Activated CD8-positive, alpha-beta memory T cell treated with anti-CD3 and anti-CD28 coated beads, Interleukin-2, amount 50 U/mL, for 48 hours (primary cell): Measurements from ENCODE around the gene THAP4.
A peak's percentile ranks its signal among the peaks of the same experiment; 100 is the strongest.
"Not testable (repeated sequence)": the region's sequence is repeated elsewhere in the genome, so short reads cannot be mapped to it uniquely, and the experiment has no call there.

Experiments
- DNase-seq: peaks from one replicate; pipeline ENCODE4 v3.0.0-alpha.2; 2020

The THAP4 gene

GRCh38 chr2:241609859-241610793 is 26.8 kb downstream of the THAP4 start:
- peak; percentile 95 for DNase-seq

DNA sequence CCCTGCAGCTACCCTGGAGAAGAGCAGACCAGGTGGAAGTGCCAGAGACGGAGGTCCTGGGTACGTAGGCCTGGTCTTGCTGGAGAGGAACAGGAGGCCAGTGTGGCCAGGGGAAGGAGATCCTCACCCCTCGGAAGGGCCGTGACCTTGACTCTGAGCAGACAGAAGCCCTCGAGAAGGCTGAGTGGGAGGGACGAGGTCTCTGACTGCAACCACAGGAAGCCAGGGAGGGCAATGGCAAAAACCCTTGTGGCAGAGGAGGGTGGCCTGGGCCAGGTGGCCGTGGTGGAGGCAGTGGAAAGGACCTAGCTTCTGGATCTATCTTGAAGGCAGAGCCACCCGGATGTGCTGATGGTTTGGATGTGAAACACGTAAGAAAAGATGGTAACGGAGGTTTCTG is 28.1 kb downstream of the THAP4 start:
- no peak for DNase-seq

- DNase-seq, result no peak
These were observed 29.6 kb downstream of the THAP4 start for GRCh38 chr2:241607162-241607885.

DNA sequence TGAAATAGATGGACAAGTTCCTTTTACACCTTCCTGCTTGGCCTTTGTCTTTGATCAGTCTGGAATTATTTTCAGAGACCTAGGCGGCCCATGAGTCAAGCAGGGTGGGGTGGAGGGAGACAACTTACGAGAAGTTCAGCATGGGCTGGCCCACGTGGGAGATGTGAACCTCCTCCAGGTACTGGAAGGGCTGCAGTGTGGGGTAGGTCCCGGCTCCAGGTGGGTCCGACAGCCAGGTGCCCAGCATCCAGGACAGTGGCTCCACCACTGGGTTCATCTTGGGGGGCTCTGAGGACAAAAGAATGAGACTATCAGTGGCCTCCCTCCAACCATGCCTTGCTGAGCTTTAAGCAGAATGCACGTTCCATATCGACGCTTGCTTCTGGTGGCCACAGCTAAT is 30.8 kb downstream of the THAP4 start:
- no peak for DNase-seq

- no peak for DNase-seq
These were observed 33.3 kb downstream of the THAP4 start for GRCh38 chr2:241603686-241604085.

GRCh38 chr2:241602720-241603119 is 34.2 kb downstream of the THAP4 start:
- no peak for DNase-seq

GRCh38 chr2:241601841-241602240 is 35.1 kb downstream of the THAP4 start:
- DNase-seq, result no peak

DNA sequence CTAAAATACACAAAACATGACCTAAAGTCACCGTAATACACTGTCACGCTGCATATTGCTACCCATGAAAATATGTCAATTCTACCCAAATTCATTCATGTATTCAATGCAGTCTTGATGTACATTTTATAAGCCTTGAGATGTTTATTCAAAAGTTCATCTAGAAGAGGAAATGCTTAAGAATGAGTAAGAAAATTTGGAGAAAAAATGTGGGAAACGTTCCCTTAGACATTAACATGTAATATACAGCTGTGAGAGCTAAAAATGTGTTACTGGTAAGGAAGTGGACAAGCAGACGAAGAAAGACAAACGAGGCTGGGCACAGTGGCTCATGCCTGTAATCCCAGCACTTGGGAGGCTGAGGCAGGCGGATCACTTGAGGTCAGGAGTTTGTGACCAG is 37.3 kb downstream of the THAP4 start:
- DNase-seq, result no peak

DNA sequence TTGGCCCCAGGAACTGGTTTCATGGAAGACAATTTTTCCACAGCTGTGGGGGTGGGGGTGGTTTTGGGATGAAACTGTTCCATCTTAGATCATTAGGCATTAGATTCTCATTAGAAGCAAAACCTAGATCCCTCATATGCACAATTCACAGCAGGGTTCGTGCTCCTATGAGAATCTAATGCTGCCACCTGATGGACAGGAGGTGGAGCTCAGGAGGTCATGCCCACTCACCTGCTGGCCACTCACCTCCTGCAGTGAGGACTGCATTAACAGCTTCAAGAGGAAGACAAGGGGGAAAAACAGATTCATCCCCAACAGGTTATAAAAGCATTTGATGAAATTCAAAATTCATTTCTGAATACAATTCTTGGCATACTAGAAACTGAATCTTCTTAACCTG is 38.5 kb downstream of the THAP4 start:
- no peak for DNase-seq

DNA sequence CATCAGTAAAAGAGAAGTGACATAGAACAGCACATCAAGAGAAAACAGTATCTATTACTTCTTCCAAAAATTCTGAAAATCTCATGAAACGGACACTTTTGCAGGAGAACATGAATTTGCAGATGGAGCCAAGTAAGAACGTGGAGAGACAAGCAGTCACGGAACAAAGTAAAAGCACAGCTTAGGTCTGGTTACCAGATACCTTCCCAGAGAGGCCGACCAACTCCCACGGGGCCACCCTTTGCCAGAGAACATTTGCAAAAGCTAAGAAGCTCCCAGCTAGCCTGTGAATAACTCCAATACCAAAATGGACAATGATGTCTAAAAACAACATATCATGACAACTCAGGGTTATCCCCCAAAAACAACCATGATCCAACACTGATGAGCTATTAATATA is 38.9 kb downstream of the THAP4 start:
- DNase-seq, result no peak

DNA sequence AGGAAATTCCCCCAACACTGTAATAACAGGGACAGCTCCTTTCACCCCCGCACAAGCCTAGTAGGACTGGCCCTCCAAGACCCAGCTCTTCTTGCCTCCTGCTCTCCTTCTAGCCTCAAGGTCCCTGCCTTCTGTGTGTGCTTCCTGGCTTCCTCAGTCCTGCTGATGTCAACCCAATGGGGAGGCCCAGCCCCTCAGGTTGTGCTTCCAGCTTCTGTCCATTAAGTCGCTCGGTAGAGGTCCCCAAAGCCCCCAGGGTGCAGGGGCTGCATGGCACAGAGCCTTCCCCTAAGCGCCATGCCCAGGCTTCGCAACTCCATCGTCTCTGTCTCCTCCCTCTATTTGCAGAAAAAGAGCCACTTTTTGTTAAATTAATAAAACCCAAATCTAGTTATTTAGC is 39.4 kb downstream of the THAP4 start:
- DNase-seq, result no peak

GRCh38 chr2:241595600-241596140 is 41.3 kb downstream of the THAP4 start:
- DNase-seq, result no peak

- no peak for DNase-seq
These were observed 43.7 kb downstream of the THAP4 start for GRCh38 chr2:241593271-241593670.

- no peak for DNase-seq
These were observed 44.7 kb downstream of the THAP4 start for GRCh38 chr2:241592126-241592845.

DNA sequence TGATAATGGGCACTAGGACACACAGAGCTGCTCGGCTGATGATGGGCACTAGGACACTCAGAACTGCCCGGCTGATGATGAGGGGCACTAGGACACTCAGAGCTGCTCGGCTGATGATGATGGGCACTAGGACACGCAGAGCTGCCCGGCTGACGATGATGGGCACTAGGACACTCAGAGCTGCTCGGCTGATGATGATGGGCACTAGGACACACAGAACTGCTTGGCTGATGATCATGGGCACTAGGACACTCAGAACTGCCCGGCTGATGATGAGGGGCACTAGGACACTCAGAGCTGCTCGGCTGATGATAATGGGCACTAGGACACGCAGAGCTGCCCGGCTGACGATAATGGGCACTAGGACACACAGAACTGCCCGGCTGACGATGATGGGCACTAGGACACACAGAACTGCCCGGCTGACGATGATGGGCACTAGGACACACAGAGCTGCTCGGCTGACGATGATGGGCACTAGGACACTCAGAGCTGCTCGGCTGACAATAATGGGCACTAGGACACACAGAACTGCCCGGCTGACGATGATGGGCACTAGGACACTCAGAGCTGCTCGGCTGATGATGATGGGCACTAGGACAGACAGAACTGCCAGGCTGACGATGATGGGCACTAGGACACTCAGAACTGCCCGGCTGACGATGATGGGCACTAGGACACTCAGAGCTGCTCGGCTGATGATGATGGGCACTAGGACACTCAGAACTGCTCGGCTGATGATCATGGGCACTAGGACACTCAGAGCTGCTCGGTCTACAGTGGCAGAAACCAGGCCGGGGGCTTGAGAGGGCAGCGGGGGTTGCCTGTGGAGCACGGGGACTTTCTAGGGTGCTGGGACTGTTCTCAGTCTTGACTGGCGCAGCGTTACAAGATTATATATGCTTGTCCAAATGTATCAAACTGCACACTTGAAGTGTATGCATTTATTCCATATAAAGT is 46.2 kb downstream of the THAP4 start:
- not testable (repeated sequence) for DNase-seq

DNA sequence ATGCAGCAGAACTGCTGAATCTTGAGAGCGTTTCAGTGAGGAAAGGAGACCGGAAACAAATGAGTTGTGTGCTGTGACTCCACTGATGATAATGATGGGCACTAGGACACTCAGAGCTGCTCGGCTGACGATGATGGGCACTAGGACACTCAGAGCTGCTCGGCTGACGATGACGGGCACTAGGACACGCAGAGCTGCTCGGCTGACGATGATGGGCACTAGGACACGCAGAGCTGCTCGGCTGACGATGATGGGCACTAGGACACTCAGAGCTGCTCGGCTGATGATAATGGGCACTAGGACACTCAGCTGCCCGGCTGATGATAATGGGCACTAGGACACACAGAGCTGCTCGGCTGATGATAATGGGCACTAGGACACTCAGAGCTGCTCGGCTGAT is 47.1 kb downstream of the THAP4 start:
- DNase-seq, result not testable (repeated sequence)

GRCh38 chr2:241586564-241587264 is 50.2 kb downstream of the THAP4 start:
- no peak for DNase-seq

GRCh38 chr2:241584436-241584835 is 52.5 kb downstream of the THAP4 start:
- DNase-seq, result no peak

- no peak for DNase-seq
These were observed 54.2 kb downstream of the THAP4 start for GRCh38 chr2:241582806-241583205.

DNA sequence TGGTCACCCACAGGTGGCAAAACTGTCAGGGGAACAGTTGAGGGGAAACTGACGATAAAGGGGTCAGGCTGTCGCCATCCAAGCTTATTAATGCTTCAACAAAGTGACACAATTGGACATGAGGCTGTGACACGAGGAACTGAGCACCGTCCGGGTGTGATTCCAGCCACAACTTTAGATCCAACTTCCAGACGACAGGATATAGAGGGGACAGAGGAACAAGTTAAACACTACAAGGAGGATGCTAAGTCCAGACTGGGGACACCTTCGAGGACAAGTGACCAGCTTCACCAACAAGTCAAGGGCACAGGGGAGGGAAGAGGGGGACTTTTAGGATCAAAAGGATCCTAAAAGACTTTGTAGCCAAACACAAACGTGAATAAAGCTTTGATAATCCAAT is 54.6 kb downstream of the THAP4 start:
- DNase-seq, result no peak

DNA sequence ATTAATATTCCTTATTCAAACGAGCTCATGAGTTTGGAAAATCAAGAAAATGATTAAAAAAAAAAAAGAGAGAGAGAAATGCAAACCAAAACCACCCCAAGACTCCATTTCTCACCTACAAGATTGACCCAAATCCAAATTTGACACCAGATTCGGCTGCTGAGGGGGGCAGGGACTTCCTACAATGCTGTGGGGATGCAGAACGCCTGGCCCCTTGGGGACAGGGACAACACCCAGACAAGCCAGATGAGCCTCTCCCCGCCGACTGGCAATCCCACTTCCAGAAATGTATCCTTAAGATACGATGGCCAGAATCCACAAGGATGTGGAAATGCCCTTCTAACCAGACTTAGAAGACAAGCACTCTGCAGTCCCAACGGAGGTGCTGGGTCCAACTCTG is 57.7 kb downstream of the THAP4 start:
- DNase-seq, result no peak
